ENCODE results near the gene LAS1L. TPM values are rescaled to one million over a fixed set of nuclear protein-coding genes. Genes with fewer than 3 reads are reported as not detected.

LAS1L gene
- total RNA-seq, 4 donors from 2014 or later: 21.5 to 26.5 (median 22.8) TPM

DNA sequence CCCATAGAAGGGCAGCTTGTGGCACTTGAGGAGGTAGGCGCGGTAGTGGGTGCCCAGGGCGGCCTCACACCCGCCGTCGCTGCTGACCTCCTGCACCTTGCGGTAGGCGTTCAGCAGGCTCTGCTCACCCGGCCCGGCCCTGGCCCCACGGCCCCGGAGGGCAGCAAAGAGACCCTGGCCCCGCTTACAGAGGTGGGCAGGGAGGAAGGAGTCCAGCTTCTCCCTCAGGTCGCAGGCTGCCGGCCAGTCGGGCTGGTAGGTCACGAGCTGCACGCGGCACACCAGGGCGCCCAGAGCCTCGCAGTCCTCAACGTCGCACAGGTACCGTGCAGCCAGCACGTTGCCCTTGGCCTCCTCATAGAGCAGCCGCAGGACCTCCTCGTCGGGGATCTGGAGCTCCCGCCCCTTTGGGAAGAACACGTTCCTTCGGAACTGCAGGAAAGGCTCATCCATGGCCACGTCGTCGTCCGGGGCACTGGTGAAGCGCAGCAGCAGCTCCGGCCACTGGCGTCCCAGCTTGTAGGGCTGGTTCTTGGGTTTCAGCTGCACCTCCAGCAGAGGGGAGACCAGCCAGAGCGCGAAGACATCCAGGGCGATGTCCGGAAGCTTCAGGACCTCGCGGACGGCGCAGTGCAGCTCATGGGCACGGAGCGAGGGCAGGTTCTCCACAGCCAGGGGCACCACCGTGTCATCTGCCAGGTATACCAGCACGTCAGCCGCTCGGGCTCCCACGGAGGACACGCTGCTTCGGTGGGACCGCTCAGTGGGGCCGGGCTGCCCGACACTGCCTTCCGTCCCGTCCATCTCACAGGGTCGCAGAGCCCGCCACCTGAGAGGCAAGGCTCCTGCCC lies 17.1 kb upstream of the LAS1L start:
- no peaks in the 10 kb centered on the region for H3K9me3 ChIP-seq
- no peak for DNase-seq (ENCODE audit: extremely low spot score)
- no peaks in the 10 kb centered on the region for H3K4me1 ChIP-seq
- intact Hi-C loops (cut with DNase I): no loop called here
- H3K36me3 ChIP-seq: no peaks in the 10 kb centered on the region
- no peak overlapping the region for H3K27ac ChIP-seq (replicated peaks in 1 of 4)
- WGBS: 91% methylated on average over 37 of the region's 62 CpGs
- H3K4me3 ChIP-seq: no peak overlapping the region
- TF ChIP-seq EP300 (IDR thresholded peaks at IDR 0.05) (no peak), POLR2A (IDR thresholded peaks at IDR 0.05; ENCODE audit: low read depth) (no peak), CTCF (IDR thresholded peaks at IDR 0.05) (no peak), POLR2AphosphoS5 (IDR thresholded peaks at IDR 0.05) (no peak)
- H3K27me3 ChIP-seq: no peaks in the 10 kb centered on the region

DNA sequence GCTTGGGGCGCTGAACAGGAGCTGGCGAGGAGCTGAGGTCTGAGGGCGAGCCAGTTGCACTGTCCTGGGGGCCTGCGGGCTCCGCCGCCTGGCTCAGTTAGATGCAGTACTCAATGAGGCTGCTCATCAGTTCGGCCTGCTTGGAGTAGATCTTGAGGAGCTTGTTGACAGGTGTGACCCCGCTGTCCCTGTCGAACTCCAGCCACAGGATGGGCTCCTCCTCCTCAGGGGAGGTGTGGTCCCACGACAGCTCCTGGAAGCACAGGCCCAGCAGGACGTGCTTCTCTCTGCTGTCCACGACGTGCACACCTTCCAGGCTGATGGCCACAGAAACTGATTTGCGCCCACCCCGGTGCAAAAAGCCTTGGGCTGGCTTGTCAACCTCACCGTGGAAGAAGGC lies 16.5 kb upstream of the LAS1L start:
- no peak overlapping the region for H3K27ac ChIP-seq (replicated peaks in 1 of 4)
- H3K36me3 ChIP-seq: no peaks in the 10 kb centered on the region
- DNase-seq (ENCODE audit: extremely low spot score): no peak
- 71% methylated on average over 9 of the region's 16 CpGs for WGBS
- intact Hi-C loops (cut with DNase I): no loop called here
- TF ChIP-seq POLR2A (IDR thresholded peaks at IDR 0.05; ENCODE audit: low read depth) (no peak), POLR2AphosphoS5 (IDR thresholded peaks at IDR 0.05) (no peak), EP300 (IDR thresholded peaks at IDR 0.05) (no peak), CTCF (IDR thresholded peaks at IDR 0.05) (no peak)
- no peaks in the 10 kb centered on the region for H3K9me3 ChIP-seq
- no peak overlapping the region for H3K4me3 ChIP-seq
- no peaks in the 10 kb centered on the region for H3K27me3 ChIP-seq
- H3K4me1 ChIP-seq: no peaks in the 10 kb centered on the region

DNA sequence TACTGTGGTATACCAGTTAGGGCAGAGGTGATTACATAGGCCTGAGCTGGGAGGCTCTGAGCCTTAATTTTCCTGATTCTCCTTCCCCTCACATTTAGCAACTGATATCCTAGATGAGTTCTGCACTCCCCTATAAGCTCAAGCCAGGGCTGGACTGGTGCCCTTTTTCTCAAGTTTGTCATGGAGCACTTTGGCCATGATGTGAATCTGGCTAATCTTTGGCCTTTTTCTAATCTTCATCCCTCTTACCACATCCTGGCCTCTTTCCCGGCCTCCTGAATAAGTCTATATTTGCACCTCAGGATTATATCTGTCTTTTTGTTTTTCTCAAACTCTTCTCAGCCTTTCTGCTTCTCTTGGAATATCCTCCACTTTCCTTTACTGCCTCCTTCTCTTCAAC lies 10.9 kb upstream of the LAS1L start:
- Histone ChIP-seq H3K27ac (replicated peaks in 1 of 4) (no peak overlapping the region), H3K27me3 (no peaks in the 10 kb centered on the region), H3K9me3 (no peaks in the 10 kb centered on the region), H3K4me3 (no peak overlapping the region), H3K36me3 (no peaks in the 10 kb centered on the region), H3K4me1 (no peaks in the 10 kb centered on the region)
- DNase-seq (ENCODE audit: extremely low spot score): no peak
- intact Hi-C loops (cut with DNase I): no loop called here
- WGBS: 83% methylated on average over 1 of the region's 1 CpG
- TF ChIP-seq POLR2A (IDR thresholded peaks at IDR 0.05; ENCODE audit: low read depth) (no peak), EP300 (IDR thresholded peaks at IDR 0.05) (no peak), POLR2AphosphoS5 (IDR thresholded peaks at IDR 0.05) (no peak), CTCF (IDR thresholded peaks at IDR 0.05) (no peak)

DNA sequence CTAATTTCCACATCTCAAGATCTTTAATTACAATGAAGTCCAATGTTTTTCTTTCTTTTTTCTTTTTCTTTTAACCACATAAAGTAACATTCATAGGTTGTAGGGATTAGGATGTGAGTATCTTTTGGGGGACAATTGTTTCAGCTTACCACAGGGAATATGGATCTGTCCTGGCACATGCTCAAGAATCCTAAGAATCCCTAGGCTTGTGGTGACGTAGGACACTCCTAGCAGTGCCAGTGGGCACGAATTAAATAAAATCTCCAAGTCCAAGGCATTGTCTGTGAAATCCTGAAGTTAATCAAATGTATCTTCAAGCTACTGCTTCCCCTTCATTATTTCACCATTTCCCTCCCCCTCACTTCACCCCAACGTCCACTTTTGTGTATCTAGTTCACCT lies 2.6 kb upstream of the LAS1L start:
- Histone ChIP-seq H3K27me3 (no peaks in the 10 kb centered on the region), H3K27ac (replicated peaks in 1 of 4) (no peak overlapping the region), H3K36me3 (peaks cover 0 to under 1% (median 0%) of the 10 kb centered on the region in 4 donors), H3K9me3 (no peaks in the 10 kb centered on the region), H3K4me3 (no peak overlapping the region), H3K4me1 (peaks cover 8 to 20% (median 17%) of the 10 kb centered on the region in 4 donors)
- intact Hi-C loops (cut with DNase I): loop anchor here (10.0 kb wide), 1 partner anchor 1332 kb away; the partner anchor contains the start of gene AMER1
- DNase-seq (ENCODE audit: extremely low spot score): no peak
- TF ChIP-seq POLR2AphosphoS5 (IDR thresholded peaks at IDR 0.05) (no peak), EP300 (IDR thresholded peaks at IDR 0.05) (no peak), CTCF (IDR thresholded peaks at IDR 0.05) (no peak), POLR2A (IDR thresholded peaks at IDR 0.05; ENCODE audit: low read depth) (no peak)
- 48% methylated on average over 3 of the region's 3 CpGs for WGBS
